MM.1S (cell line): ENCODE results near the gene UQCR10.

Source experiments
- DNase-seq: peaks from one replicate; pipeline ENCODE4 v3.0.0-alpha.2; 2015
- H2AFZ ChIP-seq: fragments of 300-600 bp; sonication (generic); 2 replicates; pipeline ENCODE4 v1.6.0; 2016; ENCODE audit warnings: antibody characterized with exemption, low read length
- H3F3A ChIP-seq: fragments of 300-600 bp; sonication (generic); 2 replicates; pipeline ENCODE4 v1.6.1; 2016; ENCODE audit warnings: mild to moderate bottlenecking, antibody characterized with exemption, low read length, moderate library complexity, mixed read lengths; ENCODE audit not compliant: insufficient read depth
- H3K27ac ChIP-seq: fragments of 300-600 bp; sonication (generic); 2 replicates; pipeline ENCODE4 v1.5.1; 2016; ENCODE audit warnings: mild to moderate bottlenecking, low read length
- H3K27me3 ChIP-seq: fragments of 300-600 bp; sonication (generic); replicated peaks from 2 replicates; pipeline ENCODE4 v1.6.0; 2016; ENCODE audit warnings: low read length; ENCODE audit not compliant: insufficient read depth
- H3K36me3 ChIP-seq: fragments of 300-600 bp; sonication (generic); replicated peaks from 2 replicates; pipeline ENCODE4 v1.6.1; 2016; ENCODE audit warnings: mild to moderate bottlenecking, low read length, mixed read lengths; ENCODE audit not compliant: insufficient read depth
- H3K4me1 ChIP-seq: fragments of 300-600 bp; sonication (generic); 2 replicates; pipeline ENCODE4 v1.6.1; 2016; ENCODE audit warnings: low read length, mixed read lengths
- H3K4me2 ChIP-seq: fragments of 300-600 bp; sonication (generic); 2 replicates; pipeline ENCODE4 v1.6.0; 2016; ENCODE audit warnings: low read depth, low read length
- H3K4me3 ChIP-seq: fragments of 300-600 bp; sonication (generic); 2 replicates; pipeline ENCODE4 v1.5.1; 2016; ENCODE audit warnings: low read length, mixed read lengths
- H3K79me2 ChIP-seq: fragments of 300-600 bp; sonication (generic); 2 replicates; pipeline ENCODE4 v1.6.1; 2016; ENCODE audit warnings: mixed run types, low read length, mixed read lengths
- H3K9ac ChIP-seq: fragments of 300-600 bp; sonication (generic); 2 replicates; pipeline ENCODE4 v1.6.1; 2016; ENCODE audit warnings: low read length, mixed read lengths
- H3K9me2 ChIP-seq: fragments of 300-600 bp; sonication (generic); replicated peaks from 2 replicates; pipeline ENCODE4 v1.6.1; 2016; ENCODE audit warnings: mild to moderate bottlenecking, low read length, mixed read lengths; ENCODE audit not compliant: insufficient read depth
- H3K9me3 ChIP-seq: fragments of 300-600 bp; sonication (generic); replicated peaks from 2 replicates; pipeline ENCODE4 v1.6.1; 2016; ENCODE audit warnings: mild to moderate bottlenecking, low read length, mixed read lengths; ENCODE audit not compliant: insufficient read depth
- H4K20me1 ChIP-seq: fragments of 300-600 bp; sonication (generic); 2 replicates; pipeline ENCODE4 v1.6.1; 2016; ENCODE audit warnings: mild to moderate bottlenecking, low read length, moderate library complexity, mixed read lengths; ENCODE audit not compliant: insufficient read depth
- EZH2 ChIP-seq: fragments of 300-600 bp; sonication (generic); optimal IDR thresholded peaks from 2 replicates; pipeline ENCODE3; 2017; ENCODE audit warnings: low read depth, mild to moderate bottlenecking, antibody characterized with exemption, low read length, mixed read lengths
- EZH2phosphoT487 ChIP-seq: fragments of 300-600 bp; sonication (generic); IDR thresholded peaks from 2 replicates; pipeline ENCODE4 v1.6.1; 2018; ENCODE audit warnings: antibody characterized with exemption, low read length
- TF ChIP-seq, protein P1 (sequence below): fragments of 300-600 bp; sonication (generic); IDR thresholded peaks from 2 replicates; pipeline ENCODE4 v1.5.1; 2016; ENCODE audit warnings: antibody characterized with exemption, low read length, mixed read lengths

UQCR10 gene

DNA sequence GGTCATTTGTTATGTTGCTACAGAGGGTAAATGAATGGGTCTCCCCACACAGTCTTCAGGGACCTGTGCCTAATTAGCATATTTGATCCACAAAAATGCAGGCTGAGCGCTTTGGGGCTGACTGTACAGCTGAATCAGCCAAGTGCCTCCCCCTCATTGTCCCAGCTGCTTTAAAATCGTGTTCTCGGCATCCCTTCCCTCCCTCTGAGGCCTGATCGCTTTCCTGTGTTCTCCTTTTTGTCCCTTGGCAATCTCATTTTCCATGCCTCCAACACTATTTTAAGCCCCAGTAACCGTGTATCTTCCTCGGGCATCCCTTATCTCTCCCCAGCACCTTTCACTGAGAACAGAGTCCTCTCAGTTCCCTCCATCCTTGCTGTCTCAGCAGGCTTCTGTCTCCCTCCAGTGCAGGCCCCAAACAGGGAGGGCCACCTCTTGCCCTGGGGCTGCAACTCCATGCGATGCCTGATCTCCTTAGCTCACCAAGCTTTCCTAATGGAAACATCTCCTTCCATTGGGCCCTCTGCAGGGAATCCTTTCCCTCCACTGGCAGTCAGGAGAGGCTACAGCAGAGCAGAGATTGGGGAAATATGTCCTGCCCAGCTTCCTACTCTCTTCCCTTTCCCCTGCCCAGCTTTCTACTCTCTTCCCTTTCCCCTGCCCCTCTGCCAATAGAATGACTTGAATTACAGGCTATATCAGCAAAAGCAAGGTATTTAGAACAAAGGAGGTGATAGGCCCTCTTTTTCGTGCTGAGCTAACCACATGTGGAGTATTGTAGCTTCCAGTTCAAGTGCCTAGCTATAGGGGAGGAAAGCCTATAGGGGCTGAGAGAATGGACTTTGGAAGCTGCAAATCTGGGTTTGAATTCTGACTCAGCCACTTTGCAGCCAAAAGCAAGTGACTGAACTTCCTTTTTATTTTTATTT is 13.8 kb downstream of the UQCR10 start:
- Histone ChIP-seq H2AFZ (no peak overlapping the region), H3K4me2 (no peak overlapping the region), H3K36me3 (no peaks in the 10 kb centered on the region), H3F3A (no peaks in the 10 kb centered on the region), H3K9me2 (no peaks in the 10 kb centered on the region), H3K27ac (no peak overlapping the region), H4K20me1 (no peaks in the 10 kb centered on the region), H3K4me3 (no peak overlapping the region), H3K9me3 (no peaks in the 10 kb centered on the region), H3K9ac (no peak overlapping the region), H3K27me3 (no peaks in the 10 kb centered on the region), H3K4me1 (no peaks in the 10 kb centered on the region), H3K79me2 (no peaks in the 10 kb centered on the region)
- TF ChIP-seq EZH2phosphoT487 (no peak), EZH2 (no peak)
- TF ChIP-seq, protein P1, sequence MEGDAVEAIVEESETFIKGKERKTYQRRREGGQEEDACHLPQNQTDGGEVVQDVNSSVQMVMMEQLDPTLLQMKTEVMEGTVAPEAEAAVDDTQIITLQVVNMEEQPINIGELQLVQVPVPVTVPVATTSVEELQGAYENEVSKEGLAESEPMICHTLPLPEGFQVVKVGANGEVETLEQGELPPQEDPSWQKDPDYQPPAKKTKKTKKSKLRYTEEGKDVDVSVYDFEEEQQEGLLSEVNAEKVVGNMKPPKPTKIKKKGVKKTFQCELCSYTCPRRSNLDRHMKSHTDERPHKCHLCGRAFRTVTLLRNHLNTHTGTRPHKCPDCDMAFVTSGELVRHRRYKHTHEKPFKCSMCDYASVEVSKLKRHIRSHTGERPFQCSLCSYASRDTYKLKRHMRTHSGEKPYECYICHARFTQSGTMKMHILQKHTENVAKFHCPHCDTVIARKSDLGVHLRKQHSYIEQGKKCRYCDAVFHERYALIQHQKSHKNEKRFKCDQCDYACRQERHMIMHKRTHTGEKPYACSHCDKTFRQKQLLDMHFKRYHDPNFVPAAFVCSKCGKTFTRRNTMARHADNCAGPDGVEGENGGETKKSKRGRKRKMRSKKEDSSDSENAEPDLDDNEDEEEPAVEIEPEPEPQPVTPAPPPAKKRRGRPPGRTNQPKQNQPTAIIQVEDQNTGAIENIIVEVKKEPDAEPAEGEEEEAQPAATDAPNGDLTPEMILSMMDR, result no peak
- no peak for DNase-seq

DNA sequence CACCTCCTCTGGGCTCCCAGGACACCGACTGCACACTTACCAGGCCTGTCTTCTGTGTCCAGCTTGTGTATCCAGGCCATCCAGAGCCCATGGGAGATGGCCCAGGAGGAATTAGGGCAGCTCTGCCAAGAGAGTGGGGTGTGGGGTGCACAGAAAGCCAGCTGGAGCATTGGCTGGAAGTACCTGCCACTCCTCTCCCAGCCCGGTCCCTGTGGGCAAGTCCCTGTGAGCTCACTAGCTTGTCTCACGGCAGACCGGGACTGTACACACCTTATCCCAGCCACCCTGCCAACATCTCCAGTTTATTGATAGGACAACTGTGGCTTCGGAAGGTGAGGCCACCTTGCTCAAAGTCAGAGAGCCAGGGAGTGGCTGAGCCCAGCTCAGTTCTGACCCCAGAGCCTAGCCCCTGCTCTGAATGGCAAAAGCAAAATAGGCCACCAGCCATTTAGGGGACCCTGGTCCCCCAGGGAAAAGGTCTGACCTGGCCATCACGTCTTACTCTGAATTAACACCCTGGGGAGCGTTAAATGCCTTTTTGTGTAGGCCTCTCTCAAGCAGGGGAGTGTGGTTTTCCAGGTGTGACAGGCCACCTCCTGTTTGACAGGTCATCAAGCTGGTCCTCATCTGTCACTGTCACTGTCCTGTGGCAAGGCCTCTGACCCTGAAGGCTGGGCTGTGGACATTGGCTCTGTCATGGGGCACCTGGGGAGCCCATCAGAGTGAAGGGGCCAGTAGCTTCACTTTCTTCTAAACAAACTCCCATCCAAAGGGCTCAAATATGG is 15.1 kb downstream of the UQCR10 start:
- Histone ChIP-seq H3K4me1 (no peaks in the 10 kb centered on the region), H3K36me3 (no peaks in the 10 kb centered on the region), H3K27ac (no peak overlapping the region), H2AFZ (no peak overlapping the region), H3K27me3 (no peaks in the 10 kb centered on the region), H4K20me1 (no peaks in the 10 kb centered on the region), H3K4me3 (no peak overlapping the region), H3K79me2 (no peaks in the 10 kb centered on the region), H3K9ac (no peak overlapping the region), H3K4me2 (no peak overlapping the region), H3K9me3 (no peaks in the 10 kb centered on the region), H3F3A (no peaks in the 10 kb centered on the region), H3K9me2 (no peaks in the 10 kb centered on the region)
- TF ChIP-seq EZH2 (no peak), EZH2phosphoT487 (no peak)
- TF ChIP-seq, protein P1, result no peak
- DNase-seq, result no peak

DNA sequence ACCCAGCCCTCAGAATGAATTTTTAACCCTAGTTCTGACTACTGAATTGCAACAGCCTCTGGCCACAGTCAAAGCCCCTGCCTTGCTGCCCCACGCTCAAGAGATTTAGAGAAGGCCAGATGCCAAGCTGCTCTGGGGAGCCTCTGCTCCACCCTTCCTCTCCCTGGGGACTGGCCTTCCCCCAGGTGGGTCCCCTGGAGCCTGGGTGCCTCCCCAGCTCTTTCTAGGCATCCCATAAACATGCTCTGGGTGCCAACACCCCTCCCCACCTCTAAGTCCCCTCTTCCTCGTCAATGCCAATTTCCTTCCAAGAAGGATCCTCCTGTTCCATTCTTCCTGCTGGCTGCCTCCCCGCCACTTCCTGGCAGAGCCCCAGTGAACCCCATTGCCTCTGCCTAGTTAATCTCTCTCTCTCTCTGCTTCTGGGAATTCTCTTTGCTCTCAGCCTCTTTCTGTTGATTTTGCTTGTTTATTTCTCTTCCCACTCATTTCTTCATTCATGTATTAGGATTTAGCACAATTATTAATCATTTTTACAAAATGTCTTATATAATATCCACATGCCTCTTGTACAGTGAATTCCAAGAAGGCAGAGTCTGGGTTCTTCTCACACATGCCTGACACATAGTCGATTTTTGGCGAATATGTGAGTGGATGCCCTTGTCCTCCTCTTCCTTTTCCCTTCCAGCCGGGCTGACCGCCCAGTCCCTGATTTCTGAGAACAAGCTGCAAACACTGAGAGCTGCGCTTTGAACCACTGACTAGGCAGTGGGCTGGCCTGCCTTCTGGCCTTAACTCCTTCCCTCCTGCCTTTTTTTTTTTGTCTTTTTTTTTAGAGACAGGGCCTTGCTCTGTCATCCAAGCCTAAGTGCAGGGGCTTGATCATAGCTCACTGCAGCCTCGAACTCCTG is 17.5 kb downstream of the UQCR10 start:
- H3K9ac ChIP-seq, result no peak overlapping the region
- TF ChIP-seq EZH2, result no peak
- TF ChIP-seq, protein P1, result no peak
- TF ChIP-seq EZH2phosphoT487, result no peak
- H3K9me2 ChIP-seq, result no peaks in the 10 kb centered on the region
- H4K20me1 ChIP-seq, result no peaks in the 10 kb centered on the region
- DNase-seq, result no peak
- H3K4me2 ChIP-seq, result no peak overlapping the region
- H3F3A ChIP-seq, result no peaks in the 10 kb centered on the region
- no peak overlapping the region for H2AFZ ChIP-seq
- H3K4me3 ChIP-seq, result no peak overlapping the region
- H3K36me3 ChIP-seq, result no peaks in the 10 kb centered on the region
- H3K4me1 ChIP-seq, result no peaks in the 10 kb centered on the region
- H3K27me3 ChIP-seq, result no peaks in the 10 kb centered on the region
- H3K79me2 ChIP-seq, result no peaks in the 10 kb centered on the region
- no peaks in the 10 kb centered on the region for H3K9me3 ChIP-seq
- H3K27ac ChIP-seq, result no peak overlapping the region
